Neural progenitor cell (in vitro differentiated cells): Measurements from ENCODE around the gene RCSD1.
"Not testable (repeated sequence)": the region's sequence is repeated elsewhere in the genome, so short reads cannot be mapped to it uniquely, and the experiment has no call there.

ENCODE experiments used
- CTCF ChIP-seq: fragments of 200-600 bp; sonication (generic); IDR thresholded peaks from 2 replicates; pipeline ENCODE4 v1.5.1; 2017; ENCODE audit warnings: antibody characterized with exemption, mild to moderate bottlenecking
- EZH2 ChIP-seq: fragments of 200-600 bp; sonication (generic); IDR thresholded peaks from 2 replicates; pipeline ENCODE4 v1.6.1; 2017; ENCODE audit warnings: antibody characterized with exemption, mild to moderate bottlenecking, moderate library complexity

- not testable (repeated sequence) for TF ChIP-seq CTCF, EZH2
These were observed 111.1 kb downstream of the RCSD1 start for GRCh38 chr1:167741103-167741502.
